ENCODE data around the gene UPB1.

UPB1 gene

DNA sequence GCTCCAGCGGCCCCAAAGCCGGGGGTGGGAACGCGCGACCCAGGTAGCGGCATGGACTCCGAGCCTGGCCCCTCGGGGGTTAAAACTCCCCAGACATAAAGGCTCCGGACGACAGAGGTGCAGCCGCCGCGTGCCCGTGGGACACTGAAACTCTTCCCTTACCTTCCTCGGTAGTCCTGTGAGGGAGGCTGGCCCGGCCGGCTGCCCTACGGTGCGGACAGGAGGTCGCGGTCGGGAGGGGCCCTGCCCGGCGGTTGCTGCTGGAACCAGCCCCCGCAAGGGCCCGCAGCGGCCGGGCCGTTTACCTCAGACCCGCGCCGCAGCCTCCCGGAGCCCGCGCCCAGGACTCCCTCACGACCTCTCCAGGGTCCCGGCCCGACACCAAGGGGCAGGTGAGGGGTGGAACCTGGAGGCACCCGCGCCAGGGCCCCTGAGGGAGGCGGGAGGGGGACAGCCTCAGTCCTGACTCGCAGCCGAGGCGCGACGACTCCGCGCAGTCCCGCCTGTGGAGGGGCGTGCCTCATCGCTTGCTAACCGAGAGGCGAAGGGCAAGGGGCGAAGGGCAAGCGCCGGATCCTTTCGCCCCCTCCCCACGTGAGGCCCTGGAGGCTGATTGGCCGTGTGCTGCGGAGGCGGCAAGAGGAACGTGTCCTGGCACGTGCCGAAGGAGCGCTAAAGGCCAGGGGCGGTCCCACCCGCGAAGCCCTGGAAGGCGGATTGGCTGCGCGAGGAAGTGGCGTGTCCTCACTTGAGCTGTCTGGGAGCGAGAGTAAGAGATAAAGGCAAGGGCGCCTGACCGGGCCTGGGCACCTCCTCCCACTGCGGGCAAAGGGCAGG, at the start of gene UPB1:
UPB1 (plus strand) TSS at position 805 of the 837 bp plus-strand sequence. CDS start 72 bp downstream, outside the sequence.
- no peak for DNase-seq

DNA sequence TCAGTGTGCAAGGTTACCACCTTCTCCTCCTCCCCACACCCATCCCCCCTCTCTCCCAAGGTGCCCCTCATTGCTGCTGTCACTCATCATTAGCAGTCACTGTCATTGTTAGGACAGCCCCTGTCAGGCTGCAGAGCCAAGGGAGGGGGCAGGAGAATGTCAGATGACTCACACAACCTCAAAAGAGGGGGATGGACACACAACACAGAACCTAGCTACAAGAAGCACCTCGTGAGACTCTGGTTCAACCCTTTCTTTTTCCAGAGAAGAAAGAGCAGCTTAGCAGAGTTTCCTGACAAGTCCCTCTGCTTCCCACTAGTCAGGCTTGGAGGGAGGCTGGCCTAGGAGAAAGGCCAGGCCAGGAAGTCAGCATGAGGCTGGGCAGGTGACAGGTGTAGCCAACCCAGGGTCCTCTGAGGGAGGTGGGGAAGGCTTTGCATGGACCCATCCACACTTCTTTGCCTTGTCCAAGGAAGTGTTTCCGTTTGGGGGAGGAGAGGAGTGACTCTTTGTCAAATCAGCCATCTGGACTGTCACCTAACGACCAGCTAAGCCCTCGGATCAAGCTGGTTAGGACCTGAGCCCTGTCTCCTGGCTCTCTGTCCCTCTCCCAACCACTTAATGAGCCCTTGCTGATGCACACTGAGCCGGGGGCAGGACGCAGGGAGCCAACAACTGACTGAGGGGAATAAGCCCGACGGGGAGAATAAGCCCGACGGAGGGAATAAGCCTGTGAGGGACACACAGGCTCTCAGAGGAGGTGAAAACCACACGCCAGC, 49.5 kb upstream of the UPB1 start:
- DNase-seq: no peak

DNA sequence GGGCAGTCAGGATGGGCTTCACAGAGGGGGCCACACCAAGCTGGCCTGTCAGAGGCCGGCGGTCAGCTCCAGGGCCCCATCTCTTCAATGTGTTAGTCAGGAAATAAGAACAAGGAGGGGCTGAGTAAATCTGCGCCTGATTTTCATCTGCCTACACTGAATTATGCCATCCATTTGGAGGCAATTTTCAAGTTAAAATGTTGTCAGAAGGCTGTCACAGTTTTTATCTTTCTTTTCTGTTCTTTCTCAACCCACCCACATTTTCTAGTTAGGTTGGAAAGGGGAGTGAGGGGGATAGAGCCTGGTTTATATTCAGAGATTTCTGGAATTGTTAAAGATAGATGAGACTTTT, 48.9 kb upstream of the UPB1 start:
- no peak for DNase-seq

DNA sequence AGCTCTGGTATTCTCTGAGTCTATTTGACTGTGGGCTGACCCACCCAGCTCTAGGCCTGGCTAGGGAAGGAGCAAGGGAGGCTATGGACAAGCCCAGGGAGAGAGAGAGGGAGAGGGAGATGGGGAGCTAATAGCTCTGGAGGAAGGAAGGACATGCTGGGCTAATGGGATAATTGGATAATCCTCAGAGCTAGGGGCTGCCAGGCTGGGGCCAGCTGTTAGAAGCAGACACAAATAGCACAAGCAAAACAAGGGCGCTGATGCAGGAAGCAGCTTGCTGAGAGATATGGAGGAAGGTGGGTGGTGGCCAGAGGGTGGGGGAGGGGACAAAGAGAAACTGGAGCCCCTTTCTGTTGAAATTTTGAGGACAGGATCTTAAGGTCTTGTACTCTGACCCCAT, 44.5 kb upstream of the UPB1 start:
- no peak for DNase-seq

DNA sequence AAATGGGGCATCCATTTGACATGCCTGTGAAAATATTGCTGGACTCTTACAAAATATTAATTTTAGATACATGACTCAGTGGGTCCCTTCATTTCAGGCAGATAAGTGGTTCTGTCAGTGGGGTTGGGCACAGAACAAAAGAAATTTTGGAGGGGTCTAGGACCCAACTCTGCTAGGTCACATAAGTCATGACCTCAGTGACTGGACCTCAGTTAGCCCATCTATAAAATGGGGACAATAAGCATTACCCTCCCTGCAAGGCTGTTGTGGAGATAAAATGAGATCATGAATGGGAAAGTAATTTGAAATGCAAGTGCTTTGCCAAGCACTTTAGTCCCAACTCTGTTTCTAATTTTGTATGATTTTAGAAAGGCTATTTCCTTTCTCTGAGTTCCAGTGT, 44.0 kb upstream of the UPB1 start:
- DNase-seq: no peak

DNA sequence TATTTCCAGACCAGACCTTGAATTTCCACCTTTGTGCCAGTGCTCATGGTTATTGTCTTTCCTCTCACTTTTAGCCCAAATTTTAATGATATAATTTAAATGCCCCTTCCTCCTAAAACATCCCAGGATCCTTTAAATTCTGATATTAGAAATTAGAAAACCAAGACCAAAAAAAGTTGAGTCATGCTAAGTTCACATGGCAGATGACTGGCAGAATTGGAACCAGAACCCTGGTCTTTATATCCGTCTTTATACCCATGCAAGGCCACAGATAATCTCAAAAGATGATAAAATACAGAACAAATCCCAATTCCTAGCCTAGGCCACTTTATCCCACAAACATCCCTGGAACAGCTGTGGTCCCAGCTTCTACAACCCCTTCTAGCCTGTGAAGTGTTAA, 41.3 kb upstream of the UPB1 start:
- no peak for DNase-seq

DNA sequence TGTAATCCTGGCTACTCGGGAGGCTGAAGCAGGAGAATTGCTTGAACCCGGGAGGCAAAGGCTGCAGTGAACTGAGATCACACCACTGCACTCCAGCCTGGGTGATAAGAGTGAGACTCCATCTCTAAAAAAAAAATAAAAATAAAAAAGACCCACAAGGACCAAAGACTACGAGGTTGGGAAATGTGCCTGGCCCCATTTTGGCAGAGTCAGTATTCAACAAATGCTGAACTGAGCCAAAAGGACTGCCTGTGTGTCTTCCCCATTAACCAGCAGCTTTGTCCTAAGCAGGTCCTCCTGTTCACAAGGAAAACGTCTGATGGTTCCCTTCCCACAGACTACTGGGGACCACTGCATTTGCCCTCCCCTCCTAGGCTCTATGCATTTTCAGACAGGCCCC, 40.1 kb upstream of the UPB1 start:
- DNase-seq: no peak

DNA sequence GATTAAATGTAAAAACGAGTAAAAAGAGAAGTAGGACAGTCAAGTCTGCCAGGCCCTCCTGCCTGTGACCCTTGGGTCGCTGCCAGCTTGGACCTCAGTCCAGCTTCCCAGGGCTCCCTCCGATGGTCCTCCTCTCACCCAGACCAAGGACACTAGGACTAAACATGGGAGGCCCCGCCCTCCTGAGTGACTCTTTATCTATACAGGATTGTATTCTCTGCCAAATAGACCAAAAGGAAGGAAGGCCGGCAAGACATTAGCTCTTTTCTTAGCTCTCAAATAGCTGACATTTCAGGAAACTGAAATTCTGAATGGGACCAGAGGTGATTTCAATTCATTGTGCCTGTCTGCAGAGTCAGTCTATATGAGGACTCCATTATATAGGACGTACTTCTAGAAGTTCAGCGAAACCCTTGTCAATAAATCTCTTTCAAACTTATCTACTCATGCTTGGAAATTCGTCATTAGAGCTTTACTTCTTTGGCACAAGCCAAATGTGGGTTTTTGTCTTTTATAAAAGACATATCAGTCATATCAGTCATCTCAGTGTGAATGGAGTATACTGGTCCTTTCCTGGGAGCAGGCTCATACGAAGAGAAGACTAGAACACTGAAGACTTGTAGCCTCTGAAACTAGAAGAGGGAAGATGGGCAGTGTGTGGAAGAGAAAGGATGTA, 39.2 kb upstream of the UPB1 start:
- DNase-seq: no peak

DNA sequence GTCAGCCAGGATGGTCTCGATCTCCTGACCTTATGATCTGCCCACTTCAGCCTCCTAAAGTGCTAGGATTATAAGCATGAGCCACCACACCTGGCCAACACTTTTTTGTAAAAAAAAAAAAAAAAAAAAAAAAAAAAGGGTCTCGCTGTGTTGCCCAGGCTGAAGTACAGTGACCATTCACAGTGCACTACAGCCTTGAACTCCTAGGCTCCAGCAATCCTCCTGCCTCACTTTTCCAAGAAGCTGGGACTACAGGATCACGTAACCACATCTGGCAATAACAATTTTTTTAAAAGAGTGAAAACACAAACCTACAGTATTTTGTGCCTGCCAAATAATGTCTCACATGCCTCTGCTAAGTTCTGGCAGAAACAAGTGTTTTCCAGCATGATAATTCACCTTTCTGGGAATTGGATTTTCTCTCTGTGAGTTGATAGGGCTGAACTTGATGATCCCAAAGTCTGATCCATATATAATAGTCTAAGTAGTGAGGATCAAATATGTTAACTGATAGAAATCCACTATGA, 37.2 kb upstream of the UPB1 start:
- no peak for DNase-seq

DNA sequence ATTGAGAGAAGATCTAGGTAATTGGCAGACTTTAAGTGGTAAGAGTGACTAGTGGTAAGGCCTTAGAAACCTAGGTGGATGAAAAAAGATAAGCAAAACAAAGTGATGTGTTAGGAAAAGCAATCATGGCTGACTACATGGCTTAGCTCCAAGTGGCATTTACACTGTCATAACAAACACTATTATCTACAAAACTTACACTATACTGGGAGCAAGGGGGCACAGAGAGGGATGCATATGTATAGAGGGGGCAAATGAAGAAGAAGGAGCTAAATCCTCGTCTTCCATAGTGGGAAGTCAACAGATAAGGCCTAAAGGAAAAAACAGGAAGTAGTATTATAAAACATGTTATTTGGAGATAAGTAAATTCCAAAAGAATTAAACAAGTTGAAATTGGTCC, 35.2 kb upstream of the UPB1 start:
- no peak for DNase-seq

DNA sequence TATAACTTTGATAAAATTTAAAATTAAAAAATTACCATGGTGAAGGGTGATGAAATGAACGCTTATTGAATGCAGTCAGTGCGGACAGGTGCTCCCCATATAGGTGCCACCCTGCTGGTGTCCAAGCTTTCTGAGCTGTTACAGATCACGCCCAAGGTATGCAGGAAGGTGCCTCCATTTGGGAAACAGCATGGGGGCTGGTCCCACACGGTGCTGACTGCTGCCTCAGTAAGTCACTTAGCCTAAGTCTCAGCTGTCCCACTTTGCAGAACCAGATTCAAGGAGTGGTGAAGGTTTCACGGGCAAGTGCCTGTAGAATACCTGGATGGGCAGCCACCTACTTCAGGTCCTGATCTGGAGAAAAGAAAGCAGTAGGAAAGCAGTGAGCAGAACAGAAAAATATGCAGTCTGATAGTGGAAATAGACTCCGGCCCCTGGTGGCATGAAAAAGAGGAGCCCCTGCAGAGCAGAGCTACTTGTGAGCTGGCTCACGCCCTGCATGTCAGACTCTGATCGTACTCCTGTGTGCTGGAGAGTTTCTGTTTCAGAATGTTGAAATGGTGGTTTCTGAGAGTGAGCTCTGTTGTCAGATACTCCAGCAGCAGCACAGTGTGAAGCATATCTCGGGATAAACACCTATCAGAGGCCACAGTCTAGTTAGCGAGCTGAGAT, 34.6 kb upstream of the UPB1 start:
- DNase-seq: no peak

DNA sequence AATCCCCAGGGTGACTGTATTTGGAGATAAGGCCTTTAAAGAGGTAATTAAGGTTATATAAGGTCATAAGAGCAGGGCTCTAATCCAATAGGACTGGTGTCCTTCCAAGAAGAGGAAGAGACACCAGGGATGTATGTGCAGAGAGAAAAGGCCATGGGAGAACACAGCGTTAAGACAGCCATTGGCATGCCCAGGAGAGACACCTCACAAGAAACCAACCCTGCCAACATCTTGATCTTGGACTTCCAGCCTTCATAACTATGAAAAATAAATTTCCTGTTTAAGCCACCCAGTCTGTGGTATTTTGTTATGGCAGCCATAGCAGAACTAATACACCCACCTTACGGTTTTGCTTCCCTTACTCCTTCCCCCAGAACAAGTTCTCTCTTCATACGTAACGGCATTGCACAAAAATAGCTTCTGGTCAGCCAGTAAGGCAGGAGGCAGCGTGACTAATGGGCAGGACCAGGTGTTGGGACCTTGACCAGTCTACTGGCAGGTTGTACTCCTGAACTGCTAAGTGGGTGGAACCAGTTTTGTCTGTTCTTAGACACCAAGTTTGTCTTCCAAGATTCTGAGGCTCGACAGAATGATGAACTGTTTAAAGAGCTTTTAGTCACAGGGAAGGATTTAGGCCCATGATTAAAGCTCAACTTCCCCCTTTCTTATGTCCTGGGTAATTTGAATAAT, 31.9 kb upstream of the UPB1 start:
- no peak for DNase-seq

DNA sequence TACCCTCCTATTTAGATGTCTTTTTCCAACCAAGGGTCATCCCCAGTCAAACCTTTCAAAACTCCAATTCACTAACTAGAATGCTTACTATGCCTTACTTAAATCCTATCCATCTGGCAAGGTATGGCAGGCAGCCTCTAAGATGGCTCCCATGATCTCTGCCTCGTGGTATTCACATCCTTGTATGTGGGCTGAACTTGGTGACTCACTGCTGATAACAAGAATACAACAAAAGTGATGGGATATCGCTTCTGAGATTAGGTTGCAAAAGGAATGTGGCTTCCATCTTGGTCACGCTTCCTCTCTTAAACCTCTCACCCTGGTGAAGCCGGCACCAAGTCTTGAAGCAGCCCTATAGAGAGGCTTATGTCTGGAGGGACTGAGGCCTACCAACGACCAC, 29.6 kb upstream of the UPB1 start:
- no peak for DNase-seq

DNA sequence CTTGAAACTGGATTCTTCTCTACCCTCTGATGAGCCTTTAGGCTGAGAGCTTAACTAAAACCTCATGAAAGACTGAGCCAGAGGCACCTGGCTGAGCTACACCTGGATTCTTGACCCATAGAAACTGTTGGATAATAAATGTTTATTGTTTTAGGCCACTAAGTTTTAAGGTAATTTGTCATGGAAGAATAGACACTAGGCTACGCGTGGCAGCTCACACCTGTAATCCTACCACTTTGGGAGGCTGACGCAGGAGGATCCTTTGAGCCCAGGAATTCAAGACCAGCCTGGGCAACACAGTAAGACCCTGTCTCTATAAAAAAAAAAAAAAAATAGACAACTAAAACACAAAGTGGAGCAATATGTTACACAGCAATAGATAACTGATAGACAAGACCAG, 29.2 kb upstream of the UPB1 start:
- DNase-seq: no peak

DNA sequence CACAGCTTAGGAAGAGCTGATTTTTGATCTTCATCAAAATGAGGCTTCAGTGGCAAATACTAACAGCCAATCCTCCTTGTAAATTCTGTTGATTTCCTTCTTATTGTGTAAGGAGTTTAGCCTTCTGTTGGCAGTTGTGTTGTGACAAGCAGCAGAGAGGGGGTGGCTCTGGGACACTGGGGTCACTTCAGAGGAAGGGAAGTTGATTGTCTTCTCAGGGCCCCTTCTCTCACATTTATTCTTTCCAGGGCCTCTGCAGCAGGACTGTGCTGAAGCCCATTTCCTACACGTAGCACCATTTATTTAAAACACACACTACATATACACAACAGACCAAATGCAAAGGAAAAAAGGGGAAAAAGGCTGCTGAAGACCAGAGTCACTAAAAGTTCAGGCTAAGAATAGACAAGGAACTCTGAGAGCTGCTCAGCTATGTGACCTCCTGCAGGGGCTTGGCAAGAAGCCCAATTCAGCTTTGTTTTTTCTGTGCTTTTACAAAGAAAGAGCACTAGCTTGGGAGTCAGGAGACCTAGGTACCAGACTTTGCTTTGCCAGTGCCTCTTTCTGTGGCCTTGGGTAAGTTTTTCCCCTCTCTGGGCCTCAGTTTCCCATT, 28.3 kb upstream of the UPB1 start:
- no peak for DNase-seq

DNA sequence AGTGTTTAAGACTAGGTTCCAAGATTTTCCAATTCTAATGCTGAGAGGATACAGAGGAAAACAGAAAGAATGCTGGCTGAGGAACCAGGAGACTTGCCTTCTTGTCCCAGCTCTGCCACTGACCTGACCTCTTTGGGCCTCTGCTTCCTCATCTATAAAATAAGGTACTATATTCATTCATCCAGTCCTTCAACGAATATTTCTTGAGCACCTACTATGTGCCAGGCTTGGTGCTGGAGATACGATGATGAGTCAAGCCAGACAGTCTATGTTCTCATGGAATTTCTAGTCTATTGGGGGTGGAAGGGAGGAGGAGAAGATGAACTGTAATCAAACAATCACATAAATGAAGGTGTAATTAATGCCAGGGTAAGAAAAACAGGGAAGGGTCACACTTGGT, 27.8 kb upstream of the UPB1 start:
- no peak for DNase-seq

DNA sequence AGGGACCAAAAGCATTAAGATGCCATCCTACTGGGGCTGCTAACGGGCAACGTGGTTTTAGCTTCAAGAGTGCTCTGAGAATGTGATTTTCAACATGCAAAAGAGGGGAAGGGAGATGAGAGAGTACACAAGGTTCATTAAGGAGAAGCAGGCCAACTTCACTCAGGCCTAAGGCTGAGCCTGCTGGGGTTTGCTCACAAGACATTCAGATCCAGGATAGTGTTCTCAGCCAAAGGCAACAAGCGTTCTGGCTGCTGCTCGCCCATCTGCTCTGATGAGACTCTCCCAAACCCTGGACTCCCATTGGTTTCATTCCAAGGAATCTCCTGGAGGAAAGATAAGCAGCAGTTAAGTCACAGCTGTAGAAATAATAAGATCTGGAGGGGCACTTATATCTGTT, 23.6 kb upstream of the UPB1 start:
- no peak for DNase-seq

DNA sequence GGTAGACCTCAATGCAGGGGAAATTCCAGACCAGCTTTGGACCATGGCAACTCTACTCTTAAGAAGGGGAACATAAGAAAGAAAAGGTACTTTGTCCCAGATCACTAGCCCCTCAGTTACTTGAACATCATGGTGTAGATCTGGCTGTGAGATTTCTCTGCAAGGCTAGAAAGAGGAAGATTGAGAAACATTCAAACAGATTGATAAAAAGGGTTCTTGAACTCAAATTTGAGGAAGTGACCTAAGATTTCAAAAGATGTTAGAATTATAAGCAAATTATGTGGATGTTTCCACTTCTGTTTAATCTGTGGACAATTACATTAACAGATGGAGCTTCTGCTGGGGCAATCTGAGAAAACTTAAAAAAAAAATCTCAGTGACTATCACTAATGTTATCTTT, 21.8 kb upstream of the UPB1 start:
- no peak for DNase-seq

DNA sequence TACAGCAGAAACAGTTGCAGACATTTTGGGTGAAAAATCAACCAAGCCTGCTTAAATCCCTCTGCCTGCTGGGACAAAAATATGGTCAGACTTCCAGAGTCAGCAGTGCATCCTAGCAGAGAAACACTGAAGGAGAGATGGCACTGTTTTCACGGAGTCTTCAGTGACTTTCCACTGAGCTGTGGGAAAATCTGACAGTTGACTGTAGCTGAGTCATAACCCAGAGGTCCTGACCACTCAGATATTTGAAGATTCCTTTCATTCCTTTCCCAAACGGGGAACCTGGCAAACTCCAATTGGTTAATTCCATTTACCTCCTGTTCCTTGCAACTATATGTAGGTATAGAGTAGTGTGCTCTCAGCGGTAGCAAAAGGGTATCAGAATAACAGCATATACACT, 20.9 kb upstream of the UPB1 start:
- no peak for DNase-seq

DNA sequence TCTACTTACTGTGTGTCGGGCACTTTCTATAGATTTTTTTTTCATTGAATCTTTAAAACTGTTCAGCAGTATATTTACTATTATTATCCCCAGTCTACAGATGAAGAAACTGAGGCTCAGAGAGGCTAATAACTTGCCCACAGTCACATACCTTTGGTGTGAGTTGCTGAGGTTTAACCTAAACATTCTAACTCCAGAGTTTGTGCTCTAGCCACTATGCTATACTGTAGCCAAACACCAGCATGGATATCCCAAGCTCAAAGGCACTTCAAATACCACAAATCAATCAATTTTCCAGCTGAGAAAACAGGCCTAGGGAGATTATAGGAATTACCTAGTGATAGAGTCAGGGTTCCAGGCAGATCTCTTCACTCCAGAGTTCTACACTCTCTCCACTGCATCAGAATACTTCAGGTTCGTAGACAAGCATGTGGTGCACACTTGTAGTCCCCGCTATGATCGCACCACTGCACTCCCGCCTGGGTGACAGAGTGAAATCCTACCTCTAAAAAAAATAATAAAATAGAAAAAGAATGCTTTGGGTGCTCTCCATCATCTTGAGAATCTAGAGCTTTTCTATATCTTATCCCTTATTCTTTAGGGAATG, 20.4 kb upstream of the UPB1 start:
- no peak for DNase-seq

DNA sequence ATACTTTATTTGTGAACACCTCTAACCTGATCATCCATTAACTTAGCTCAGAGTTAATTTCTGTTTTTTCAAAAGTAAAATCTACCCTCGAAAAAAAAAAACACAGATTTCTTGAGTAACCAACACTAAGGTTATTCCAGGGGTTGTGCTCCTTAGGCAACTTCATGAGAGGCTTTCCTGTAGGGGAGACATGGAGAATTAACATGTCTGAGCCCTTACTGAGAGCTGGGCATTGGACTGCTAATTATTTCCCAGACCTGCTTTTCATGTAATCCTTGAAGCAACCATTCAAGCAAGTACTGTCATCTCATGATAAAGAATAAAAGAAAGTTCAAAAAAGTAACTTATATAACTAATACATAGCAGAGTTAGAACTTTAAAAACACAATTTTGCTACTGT, 13.5 kb upstream of the UPB1 start:
- no peak for DNase-seq

DNA sequence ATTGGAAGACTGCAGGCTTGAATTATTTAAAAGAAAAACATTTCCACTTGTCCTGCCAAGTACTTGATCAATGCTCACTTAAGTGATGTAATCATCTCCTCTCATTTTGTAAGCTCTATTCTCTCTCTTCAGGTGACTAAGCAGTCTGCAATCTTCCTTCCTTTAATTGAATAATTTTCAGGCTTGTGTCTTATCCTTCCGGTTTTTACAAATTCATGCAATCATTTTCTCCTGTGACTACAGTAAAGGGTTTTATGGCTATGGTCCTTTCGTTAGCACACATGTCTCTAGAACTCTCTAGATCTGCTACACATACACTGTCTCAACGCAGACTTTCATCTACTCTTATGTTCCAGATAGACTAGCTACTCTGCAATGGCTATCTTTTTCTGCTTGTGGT, 12.6 kb upstream of the UPB1 start:
- no peak for DNase-seq

All from activated CD4-positive, CD25-positive, alpha-beta regulatory T cell (primary cell).